Lung (tissue), 12 donors: Measurements from ENCODE around the gene PGS1. TPM values are rescaled to one million over a fixed set of nuclear protein-coding genes. Genes with fewer than 3 reads are reported as not detected.
A peak's percentile ranks its signal among the peaks of the same experiment; 100 is the strongest.
"Not testable (repeated sequence)": the region's sequence is repeated elsewhere in the genome, so short reads cannot be mapped to it uniquely, and the experiment has no call there.

ENCODE experiments used
- ATAC-seq: fragments of 200-7000 bp; cut with Tn5 transposase; one replicate; pipeline ENCODE4 v1.9.1; 2020; ENCODE audit warnings: moderate number of reproducible peaks; ENCODE audit not compliant: insufficient read depth, low FRiP score
- DNase-seq, 3 donors: peaks; one replicate each; pipeline ENCODE4 v3.0.0-alpha.2; 2013 to 2017
- H3K27ac ChIP-seq, 2 donors: one replicate each; pipeline ENCODE4 v1.5.1; 2013; ENCODE audit warnings: mild to moderate bottlenecking in 2 of 2, moderate library complexity in 2 of 2, control low read depth in 1 of 2, inconsistent platforms in 1 of 2, low read depth in 1 of 2, low read length in 1 of 2
- H3K27me3 ChIP-seq, 3 donors: one replicate each; pipeline ENCODE4 v1.5.1; 2013; ENCODE audit warnings: low read length in 2 of 3; ENCODE audit not compliant: control insufficient read depth in 3 of 3, insufficient read depth in 3 of 3
- H3K36me3 ChIP-seq, 4 donors: one replicate each; pipeline ENCODE4 v1.5.1; 2013; ENCODE audit warnings: low read length in 4 of 4, mild to moderate bottlenecking in 1 of 4, moderate library complexity in 1 of 4; ENCODE audit not compliant: control insufficient read depth in 4 of 4, insufficient read depth in 4 of 4
- H3K4me1 ChIP-seq, 5 donors: one replicate each; pipeline ENCODE4 v1.5.1; 2013; ENCODE audit warnings: low read length in 5 of 5, mild to moderate bottlenecking in 2 of 5, moderate library complexity in 1 of 5; ENCODE audit not compliant: control insufficient read depth in 5 of 5, insufficient read depth in 5 of 5
- H3K4me3 ChIP-seq: one replicate; pipeline ENCODE4 v1.5.1; 2013; ENCODE audit warnings: mild to moderate bottlenecking, control low read depth, moderate library complexity
- H3K9ac ChIP-seq, 2 donors: one replicate each; pipeline ENCODE4 v1.5.1; 2013; ENCODE audit warnings: low read length in 2 of 2, control low read depth in 1 of 2; ENCODE audit not compliant: insufficient read depth in 1 of 2
- H3K9me3 ChIP-seq, 4 donors: one replicate each; pipeline ENCODE4 v1.5.1; 2013; ENCODE audit warnings: low read length in 3 of 4, mild to moderate bottlenecking in 1 of 4, moderate library complexity in 1 of 4; ENCODE audit not compliant: control insufficient read depth in 4 of 4, insufficient read depth in 3 of 4
- WGBS, 2 donors: extraction: QIAGEN DNeasy Blood & Tissue Kit; methylation state at CpG; one replicate each; pipeline ENCODE4 v1.1.7; 2013; 5-methylcytosine and 5-hydroxymethylcytosine counted together
- polyA plus RNA-seq, 2 donors: library from polyadenylated mRNA; stranded (reverse); fragments of 200-250 nt; gene quantifications; one replicate each; pipeline ENCODE4 v1.2.1, GENCODE V29; 2013
- total RNA-seq, 2 donors: library from RNA; depleted of rRNA in 1 of 2; stranded (reverse); fragments of >200 nt in 1 of 2; gene quantifications; one replicate each; pipeline ENCODE4 v1.2.1, GENCODE V29; 2014 to 2021
- TF ChIP-seq, protein P1 (sequence below): IDR thresholded peaks from 2 replicates; pipeline ENCODE4 v1.5.1; 2012; ENCODE audit warnings: mild to moderate bottlenecking; ENCODE audit errors: control extremely low read depth, extremely low read depth
- donor health status: control.
- donor health status: control.
- donor health status: Bipolar disorder and iron deficiency.
- donor health status: healthy.
- donor health status: DM: yes; HTN: yes; CAD: no.

PGS1 gene
- total and polyA plus RNA-seq, 4 donors: 44.9 to 104 (median 94.3) TPM

DNA sequence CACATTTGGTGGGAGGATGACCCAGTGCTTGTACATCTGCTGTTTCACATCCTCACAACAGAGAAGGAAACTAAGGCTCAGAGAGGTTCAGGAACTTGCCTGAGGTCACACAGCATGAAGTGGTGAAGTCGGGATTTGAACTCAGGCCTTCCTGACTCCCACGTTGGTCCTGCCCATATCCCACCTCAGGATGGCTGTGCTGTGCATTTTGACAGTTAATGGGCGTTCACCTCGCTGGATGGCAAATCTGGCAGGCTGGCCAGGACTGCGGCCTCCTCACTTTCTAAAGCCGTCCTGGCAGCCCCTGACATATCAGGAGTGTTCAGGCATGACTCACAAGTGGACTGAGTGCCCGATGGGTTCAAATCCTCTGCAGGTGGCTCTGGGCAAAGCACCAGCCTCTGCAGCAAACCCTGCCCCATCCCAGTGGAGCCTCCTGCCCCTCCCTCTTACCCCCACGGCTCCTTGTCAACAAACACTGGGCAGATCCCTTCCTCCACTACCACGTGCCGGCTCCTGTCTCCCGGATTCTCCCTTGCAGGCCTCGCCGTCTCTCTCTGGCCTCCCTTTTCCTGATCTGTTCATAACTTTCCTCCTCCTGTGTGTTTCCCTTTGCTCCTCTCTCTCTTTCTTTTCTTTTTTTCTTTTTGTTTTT, 47.8 kb upstream of the PGS1 start:
- no peak overlapping the region for H3K9ac ChIP-seq
- no peaks in the 10 kb centered on the region for H3K27me3 ChIP-seq
- DNase-seq (no peak), ATAC-seq (peak; percentile 23)
- peaks cover 0 to 9% (median 0%) of the 10 kb centered on the region in 5 donors for H3K4me1 ChIP-seq
- no peaks in the 10 kb centered on the region for H3K9me3 ChIP-seq
- no peak overlapping the region for H3K4me3 ChIP-seq
- no peaks in the 10 kb centered on the region for H3K36me3 ChIP-seq
- peak overlapping the region in 1 of 2 donors; percentile 49 for H3K27ac ChIP-seq
- TF ChIP-seq, protein P1, sequence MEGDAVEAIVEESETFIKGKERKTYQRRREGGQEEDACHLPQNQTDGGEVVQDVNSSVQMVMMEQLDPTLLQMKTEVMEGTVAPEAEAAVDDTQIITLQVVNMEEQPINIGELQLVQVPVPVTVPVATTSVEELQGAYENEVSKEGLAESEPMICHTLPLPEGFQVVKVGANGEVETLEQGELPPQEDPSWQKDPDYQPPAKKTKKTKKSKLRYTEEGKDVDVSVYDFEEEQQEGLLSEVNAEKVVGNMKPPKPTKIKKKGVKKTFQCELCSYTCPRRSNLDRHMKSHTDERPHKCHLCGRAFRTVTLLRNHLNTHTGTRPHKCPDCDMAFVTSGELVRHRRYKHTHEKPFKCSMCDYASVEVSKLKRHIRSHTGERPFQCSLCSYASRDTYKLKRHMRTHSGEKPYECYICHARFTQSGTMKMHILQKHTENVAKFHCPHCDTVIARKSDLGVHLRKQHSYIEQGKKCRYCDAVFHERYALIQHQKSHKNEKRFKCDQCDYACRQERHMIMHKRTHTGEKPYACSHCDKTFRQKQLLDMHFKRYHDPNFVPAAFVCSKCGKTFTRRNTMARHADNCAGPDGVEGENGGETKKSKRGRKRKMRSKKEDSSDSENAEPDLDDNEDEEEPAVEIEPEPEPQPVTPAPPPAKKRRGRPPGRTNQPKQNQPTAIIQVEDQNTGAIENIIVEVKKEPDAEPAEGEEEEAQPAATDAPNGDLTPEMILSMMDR: no peak
- WGBS, 2 donors: 63 to 82% methylated on average over 13 of the region's 13 CpGs

DNA sequence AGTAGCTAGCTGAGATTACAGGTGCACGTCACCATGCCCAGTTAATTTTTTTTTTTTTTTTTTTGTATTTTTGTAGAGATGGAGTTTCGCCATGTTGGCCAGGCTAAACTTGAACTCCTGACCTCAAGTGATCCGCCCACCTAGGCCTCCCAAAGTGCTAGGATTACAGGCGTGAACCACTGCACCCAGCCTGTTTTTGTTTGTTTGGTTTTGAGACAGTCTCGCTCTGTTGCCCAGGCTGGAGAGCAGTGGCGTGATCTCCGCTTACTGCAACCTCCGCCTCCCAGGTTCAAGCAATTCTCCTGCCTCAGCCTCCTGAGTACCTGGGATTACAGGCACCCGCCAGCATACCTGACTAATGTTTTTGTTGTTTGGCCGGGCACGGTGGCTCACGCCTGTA, 47.1 kb upstream of the PGS1 start:
- H3K27me3 ChIP-seq, H3K4me1 ChIP-seq, H3K4me3 ChIP-seq, H3K27ac ChIP-seq, ATAC-seq, H3K9me3 ChIP-seq, H3K36me3 ChIP-seq, DNase-seq, H3K9ac ChIP-seq: not testable (repeated sequence)
- WGBS, 2 donors: 88 to 90% methylated on average over 12 of the region's 12 CpGs

DNA sequence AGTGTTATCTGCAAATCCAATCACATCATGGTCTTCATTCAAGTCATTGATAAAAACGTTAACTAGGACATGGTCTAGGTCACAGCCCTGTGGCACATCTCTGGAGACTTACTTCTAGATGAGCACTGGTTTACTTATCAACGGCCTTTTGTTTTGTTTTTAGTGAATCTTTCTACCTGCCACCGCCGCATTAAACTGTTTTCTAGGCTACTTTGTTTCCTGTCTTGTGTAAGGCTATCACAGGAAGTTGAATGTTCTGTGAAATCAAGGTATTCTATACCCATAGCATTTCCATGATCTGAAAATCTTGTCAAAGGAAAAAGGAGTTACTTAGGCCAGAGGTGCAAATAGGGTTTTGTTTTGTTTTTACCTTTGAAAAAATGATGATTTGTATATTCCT, 45.5 kb upstream of the PGS1 start:
- no peak for DNase-seq
- TF ChIP-seq, protein P1: no peak
- Histone ChIP-seq H3K27ac (no peak overlapping the region), H3K36me3 (no peaks in the 10 kb centered on the region), H3K27me3 (no peaks in the 10 kb centered on the region), H3K9ac (no peak overlapping the region), H3K4me3 (no peak overlapping the region), H3K9me3 (no peaks in the 10 kb centered on the region), H3K4me1 (peaks cover 0 to 4% (median 0%) of the 10 kb centered on the region in 5 donors)
- no peak for ATAC-seq
- 51 to 61% methylated on average over 4 of the region's 4 CpGs for WGBS, 2 donors

DNA sequence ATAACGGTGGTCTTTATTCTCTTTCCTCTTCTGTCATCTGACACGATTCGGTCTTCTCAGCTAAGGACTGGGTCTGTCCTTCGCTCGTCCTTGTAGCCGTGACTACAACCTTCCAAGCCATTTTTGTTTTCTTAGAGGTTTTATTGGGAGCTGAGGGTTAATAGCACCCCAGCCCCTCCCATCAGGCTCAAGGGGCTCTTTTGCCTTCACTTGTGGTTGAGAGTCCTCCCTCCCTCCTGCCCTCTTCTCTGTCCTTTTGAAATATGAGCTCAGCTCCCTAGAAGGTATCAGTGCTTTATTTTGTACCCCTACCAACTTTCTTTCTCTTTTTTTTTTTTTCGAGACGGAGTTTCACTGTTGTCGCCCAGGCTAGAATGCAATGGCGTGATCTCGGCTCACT, 43.2 kb upstream of the PGS1 start:
- no peak for ATAC-seq
- no peaks in the 10 kb centered on the region for H3K9me3 ChIP-seq
- H3K27ac ChIP-seq: no peak overlapping the region
- no peak overlapping the region for H3K9ac ChIP-seq
- no peak overlapping the region for H3K4me3 ChIP-seq
- H3K27me3 ChIP-seq: no peaks in the 10 kb centered on the region
- no peaks in the 10 kb centered on the region for H3K36me3 ChIP-seq
- DNase-seq: no peak
- TF ChIP-seq, protein P1: no peak
- 74 to 86% methylated on average over 11 of the region's 11 CpGs for WGBS, 2 donors
- H3K4me1 ChIP-seq: peaks cover 0 to 4% (median 0%) of the 10 kb centered on the region in 5 donors
